Fibroblast of pulmonary artery (primary cell): Measurements from ENCODE around the gene ARHGEF11.

Source experiments
- DNase-seq: peaks from one replicate; pipeline ENCODE4 v3.0.0-alpha.2; 2010; ENCODE audit warnings: low read depth
- H3K4me3 ChIP-seq: replicated peaks from 2 replicates; pipeline ENCODE4 v1.5.1; 2011; ENCODE audit warnings: low read depth, mild to moderate bottlenecking, control low read depth, low read length, moderate library complexity
- TF ChIP-seq, protein P1 (sequence below): IDR thresholded peaks from 2 replicates; pipeline ENCODE4 v1.5.1; 2011; ENCODE audit warnings: mild to moderate bottlenecking, control low read depth, low read length, inconsistent platforms; ENCODE audit errors: missing control alignments

Gene ARHGEF11

GRCh38 chr1:157004806-157005205 is 40.7 kb downstream of the ARHGEF11 start:
- TF ChIP-seq, protein P1, sequence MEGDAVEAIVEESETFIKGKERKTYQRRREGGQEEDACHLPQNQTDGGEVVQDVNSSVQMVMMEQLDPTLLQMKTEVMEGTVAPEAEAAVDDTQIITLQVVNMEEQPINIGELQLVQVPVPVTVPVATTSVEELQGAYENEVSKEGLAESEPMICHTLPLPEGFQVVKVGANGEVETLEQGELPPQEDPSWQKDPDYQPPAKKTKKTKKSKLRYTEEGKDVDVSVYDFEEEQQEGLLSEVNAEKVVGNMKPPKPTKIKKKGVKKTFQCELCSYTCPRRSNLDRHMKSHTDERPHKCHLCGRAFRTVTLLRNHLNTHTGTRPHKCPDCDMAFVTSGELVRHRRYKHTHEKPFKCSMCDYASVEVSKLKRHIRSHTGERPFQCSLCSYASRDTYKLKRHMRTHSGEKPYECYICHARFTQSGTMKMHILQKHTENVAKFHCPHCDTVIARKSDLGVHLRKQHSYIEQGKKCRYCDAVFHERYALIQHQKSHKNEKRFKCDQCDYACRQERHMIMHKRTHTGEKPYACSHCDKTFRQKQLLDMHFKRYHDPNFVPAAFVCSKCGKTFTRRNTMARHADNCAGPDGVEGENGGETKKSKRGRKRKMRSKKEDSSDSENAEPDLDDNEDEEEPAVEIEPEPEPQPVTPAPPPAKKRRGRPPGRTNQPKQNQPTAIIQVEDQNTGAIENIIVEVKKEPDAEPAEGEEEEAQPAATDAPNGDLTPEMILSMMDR, result no peak
- H3K4me3 ChIP-seq, result no peak overlapping the region
- peak; percentile 57 for DNase-seq

- no peak for DNase-seq
- no peak overlapping the region for H3K4me3 ChIP-seq
- TF ChIP-seq, protein P1, result no peak
Observed at GRCh38 chr1:157004327-157004726, 41.2 kb downstream of the ARHGEF11 start.

GRCh38 chr1:157001304-157001703 is 44.2 kb downstream of the ARHGEF11 start:
- no peak overlapping the region for H3K4me3 ChIP-seq
- peak; percentile 12 for DNase-seq
- TF ChIP-seq, protein P1, result no peak

GRCh38 chr1:157000686-157001085 is 44.9 kb downstream of the ARHGEF11 start:
- no peak overlapping the region for H3K4me3 ChIP-seq
- DNase-seq, result peak; percentile 10
- TF ChIP-seq, protein P1, result no peak

DNA sequence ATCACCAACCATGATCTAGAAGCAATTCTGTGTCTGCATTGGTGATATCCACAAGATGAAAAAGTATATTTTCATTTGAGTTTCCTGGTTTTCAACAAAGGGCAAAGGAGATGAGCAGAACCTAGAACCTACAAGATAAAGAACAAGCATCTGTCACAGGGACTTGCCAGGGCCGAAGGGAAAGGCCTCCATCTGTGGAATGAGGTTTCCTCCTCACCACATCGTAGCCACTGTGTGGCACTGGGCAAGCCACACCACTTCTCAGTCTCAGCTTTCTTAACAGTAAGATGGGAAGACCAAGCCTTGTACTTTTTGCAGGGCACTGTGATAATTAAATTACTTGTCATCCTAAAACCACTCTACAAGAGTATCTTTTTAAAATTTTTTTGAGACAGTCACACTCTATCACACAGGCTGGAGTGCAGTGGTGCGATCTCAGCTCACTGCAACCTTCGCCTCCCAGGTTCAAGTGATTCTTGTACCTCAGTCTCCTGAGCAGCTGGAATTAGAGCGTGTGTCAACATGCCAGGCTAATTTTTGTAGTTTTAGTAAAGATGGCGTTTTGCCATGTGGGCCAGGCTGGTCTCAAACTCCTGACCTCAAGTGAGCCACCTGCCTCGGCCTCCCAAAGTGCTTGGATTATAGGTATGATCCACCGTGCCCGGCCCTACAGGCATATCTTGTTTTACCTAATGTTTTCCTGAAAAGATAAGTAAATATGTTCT is 45.8 kb downstream of the ARHGEF11 start:
- no peak for DNase-seq
- TF ChIP-seq, protein P1, result no peak
- H3K4me3 ChIP-seq, result no peak overlapping the region

DNA sequence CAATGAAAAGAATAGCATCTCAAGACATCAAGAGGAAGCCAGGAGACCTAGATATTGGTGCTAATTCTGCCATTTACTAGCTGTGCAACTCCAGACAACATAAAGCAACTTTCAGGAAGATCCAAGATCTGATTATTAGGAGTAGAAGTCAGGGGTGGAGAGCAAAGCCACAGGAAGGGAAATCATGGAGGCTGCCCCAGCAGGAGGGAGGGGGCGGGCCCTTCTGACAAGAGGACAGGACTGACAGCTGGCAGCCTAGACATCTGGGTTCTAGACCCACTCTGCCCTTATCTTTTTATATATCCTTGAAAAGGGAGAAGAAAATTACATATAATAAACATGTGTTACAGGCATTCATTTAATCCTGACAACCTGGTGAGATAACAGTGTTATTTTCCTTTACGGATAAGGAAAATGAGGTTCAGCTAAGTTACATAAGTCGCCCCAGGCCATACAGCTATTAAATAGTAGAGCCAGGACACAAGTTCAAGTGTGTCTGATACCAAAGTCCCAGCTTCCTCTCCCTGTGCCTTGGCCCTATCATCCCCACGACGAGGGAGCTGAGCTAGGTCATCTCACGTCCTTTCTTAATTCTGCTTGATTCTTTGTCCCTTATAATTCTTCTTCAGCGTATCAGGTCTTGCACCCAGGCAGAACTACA is 46.6 kb downstream of the ARHGEF11 start:
- no peak for DNase-seq
- TF ChIP-seq, protein P1, result no peak
- no peak overlapping the region for H3K4me3 ChIP-seq
